Measurements from ENCODE around the gene MDFIC. TPM values are rescaled to one million over a fixed set of nuclear protein-coding genes. Genes with fewer than 3 reads are reported as not detected.

The MDFIC gene
- total and polyA plus RNA-seq, 12 donors: 7.6 to 55.7 (median 33.6) TPM

DNA sequence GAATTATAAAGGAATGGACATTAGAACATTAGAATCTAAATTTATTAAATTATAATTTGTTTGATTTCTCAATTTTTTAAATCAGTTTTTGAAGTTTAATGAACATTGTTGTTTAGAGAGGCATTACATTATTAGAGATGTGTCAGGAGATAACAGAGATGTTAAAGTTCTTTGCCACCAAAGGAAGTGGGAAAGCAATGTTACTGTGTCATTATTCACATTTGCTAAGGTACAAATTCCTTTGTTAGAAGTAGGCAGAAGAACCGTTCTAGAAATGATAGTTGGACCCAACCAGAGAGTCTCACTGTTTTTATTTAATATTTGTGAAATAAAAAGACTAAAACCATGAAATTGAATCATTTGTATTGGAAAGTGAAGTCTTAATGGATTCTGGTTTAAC, 92.9 kb downstream of the MDFIC start:
- TF ChIP-seq, protein P1, sequence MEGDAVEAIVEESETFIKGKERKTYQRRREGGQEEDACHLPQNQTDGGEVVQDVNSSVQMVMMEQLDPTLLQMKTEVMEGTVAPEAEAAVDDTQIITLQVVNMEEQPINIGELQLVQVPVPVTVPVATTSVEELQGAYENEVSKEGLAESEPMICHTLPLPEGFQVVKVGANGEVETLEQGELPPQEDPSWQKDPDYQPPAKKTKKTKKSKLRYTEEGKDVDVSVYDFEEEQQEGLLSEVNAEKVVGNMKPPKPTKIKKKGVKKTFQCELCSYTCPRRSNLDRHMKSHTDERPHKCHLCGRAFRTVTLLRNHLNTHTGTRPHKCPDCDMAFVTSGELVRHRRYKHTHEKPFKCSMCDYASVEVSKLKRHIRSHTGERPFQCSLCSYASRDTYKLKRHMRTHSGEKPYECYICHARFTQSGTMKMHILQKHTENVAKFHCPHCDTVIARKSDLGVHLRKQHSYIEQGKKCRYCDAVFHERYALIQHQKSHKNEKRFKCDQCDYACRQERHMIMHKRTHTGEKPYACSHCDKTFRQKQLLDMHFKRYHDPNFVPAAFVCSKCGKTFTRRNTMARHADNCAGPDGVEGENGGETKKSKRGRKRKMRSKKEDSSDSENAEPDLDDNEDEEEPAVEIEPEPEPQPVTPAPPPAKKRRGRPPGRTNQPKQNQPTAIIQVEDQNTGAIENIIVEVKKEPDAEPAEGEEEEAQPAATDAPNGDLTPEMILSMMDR (IDR thresholded peaks at IDR 0.05): no peak
- Histone ChIP-seq H3K4me3 (no peak overlapping the region), H3K27me3 (no peaks in the 10 kb centered on the region), H3K36me3 (peaks cover 0 to 45% (median 5%) of the 10 kb centered on the region in 9 donors), H3K9me3 (no peaks in the 10 kb centered on the region), H3K27ac (no peak overlapping the region), H3K4me1 (peaks cover 0 to 24% (median 9%) of the 10 kb centered on the region in 9 donors)
- ATAC-seq (no peak), DNase-seq (no peak)
- intact Hi-C loops (cut with DNase I): no loop called here
- 70 to 78% methylated on average over 1 of the region's 1 CpG for WGBS, 2 donors

DNA sequence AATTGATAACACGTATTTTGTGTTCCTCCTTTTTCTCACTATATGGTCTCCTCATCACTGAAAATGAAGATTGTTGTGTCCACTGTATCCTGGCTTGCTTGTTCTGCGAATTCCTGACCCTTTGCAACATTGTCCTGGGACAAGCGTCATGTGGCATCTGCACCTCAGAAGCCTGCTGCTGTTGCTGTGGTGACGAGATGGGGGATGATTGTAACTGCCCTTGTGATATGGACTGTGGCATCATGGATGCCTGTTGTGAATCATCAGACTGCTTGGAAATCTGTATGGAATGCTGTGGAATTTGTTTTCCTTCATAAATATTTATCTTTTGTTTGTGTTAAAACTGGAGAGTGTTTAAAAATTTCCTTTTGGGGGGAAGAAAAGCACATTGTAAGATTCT, 93.7 kb downstream of the MDFIC start:
- no peaks in the 10 kb centered on the region for H3K9me3 ChIP-seq
- DNase-seq: no peak
- ATAC-seq: no peak
- TF ChIP-seq, protein P1 (IDR thresholded peaks at IDR 0.05): no peak
- H3K4me1 ChIP-seq: peaks cover 0 to 24% (median 2%) of the 10 kb centered on the region in 9 donors
- H3K27me3 ChIP-seq: no peaks in the 10 kb centered on the region
- no peak overlapping the region for H3K27ac ChIP-seq
- H3K36me3 ChIP-seq: peaks cover 0 to 45% (median 5%) of the 10 kb centered on the region in 9 donors
- 95% methylated on average over 4 of the region's 4 CpGs for WGBS, 2 donors
- intact Hi-C loops (cut with DNase I): no loop called here
- no peak overlapping the region for H3K4me3 ChIP-seq

DNA sequence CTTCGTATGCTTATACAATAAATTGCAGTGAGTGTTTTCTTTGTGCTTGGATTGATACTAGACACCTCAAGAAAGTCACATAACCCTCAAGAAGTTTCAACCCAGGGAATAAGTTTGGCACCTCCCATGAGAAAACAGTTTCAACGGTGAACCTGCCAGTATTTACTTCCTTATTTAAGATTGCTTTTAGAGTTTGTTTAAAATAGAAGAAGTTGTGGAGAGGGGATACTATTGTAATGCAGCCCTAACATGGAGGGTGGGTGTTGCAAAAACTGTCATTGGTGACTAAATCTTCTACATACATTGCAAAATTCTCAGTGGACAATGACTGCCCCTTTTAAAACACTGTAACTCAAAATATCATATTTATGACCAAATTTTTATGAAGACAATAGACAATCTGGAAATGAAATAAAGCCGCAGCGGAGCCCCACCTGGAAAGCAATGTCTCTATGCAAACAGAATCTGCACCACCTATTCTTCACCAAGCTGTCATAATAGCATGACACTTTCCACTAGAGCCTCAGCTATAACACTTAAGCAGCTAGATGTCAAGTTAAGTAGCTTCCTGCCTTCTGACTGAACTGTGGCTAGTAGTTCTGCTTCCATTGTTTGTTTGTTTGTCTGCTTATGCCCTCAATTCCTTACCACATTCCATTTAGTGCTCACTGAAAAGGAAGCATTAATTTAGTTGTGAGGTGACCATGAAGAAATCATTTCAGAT, 98.2 kb downstream of the MDFIC start:
- TF ChIP-seq, protein P1 (IDR thresholded peaks at IDR 0.05): no peak
- 70 to 76% methylated on average over 4 of the region's 4 CpGs for WGBS, 2 donors

DNA sequence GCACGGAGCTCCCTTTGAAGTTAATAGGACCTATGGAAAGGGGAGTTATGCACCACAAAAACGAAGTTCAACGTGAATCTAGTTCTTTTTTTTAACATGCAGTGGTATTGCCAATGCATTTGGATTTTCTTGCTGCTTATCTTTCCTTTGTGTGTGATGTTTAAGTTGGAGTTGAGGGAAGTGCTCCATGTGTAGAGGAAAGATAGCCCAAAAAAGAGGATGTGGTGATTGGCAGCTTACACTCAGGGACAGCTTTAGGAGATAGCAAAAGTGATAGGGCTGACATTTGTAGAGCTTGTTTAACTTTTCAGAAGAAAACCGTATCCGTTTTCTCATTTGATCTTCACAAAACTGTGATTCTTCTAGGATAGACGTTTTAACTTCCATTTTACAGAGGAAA, 101.3 kb downstream of the MDFIC start:
- ATAC-seq (no peak), DNase-seq (no peak)
- intact Hi-C loops (cut with DNase I): no loop called here
- H3K4me1 ChIP-seq: peaks cover 0 to 21% (median 0%) of the 10 kb centered on the region in 9 donors
- H3K9me3 ChIP-seq: no peaks in the 10 kb centered on the region
- no peaks in the 10 kb centered on the region for H3K27me3 ChIP-seq
- no peak overlapping the region for H3K4me3 ChIP-seq
- TF ChIP-seq, protein P1 (IDR thresholded peaks at IDR 0.05): no peak
- peaks cover 0 to 5% (median 0%) of the 10 kb centered on the region in 9 donors for H3K36me3 ChIP-seq
- no peak overlapping the region for H3K27ac ChIP-seq
- WGBS, 2 donors: 60 to 62% methylated on average over 6 of the region's 6 CpGs

More for the DNA sequence above, 98.2 kb downstream of the MDFIC start:
- H3K9me3 ChIP-seq: no peaks in the 10 kb centered on the region
- no peak overlapping the region for H3K4me3 ChIP-seq
- H3K36me3 ChIP-seq: peaks cover 0 to 32% (median 5%) of the 10 kb centered on the region in 9 donors
- no peaks in the 10 kb centered on the region for H3K27me3 ChIP-seq
- H3K27ac ChIP-seq: no peak overlapping the region
- peaks cover 0 to 21% (median 0%) of the 10 kb centered on the region in 9 donors for H3K4me1 ChIP-seq
- ATAC-seq (no peak), DNase-seq (no peak)
- intact Hi-C loops (cut with DNase I): no loop called here
